A673 (cell line): Measurements from ENCODE around the gene FGF14. TPM values are rescaled to one million over a fixed set of nuclear protein-coding genes. Genes with fewer than 3 reads are reported as not detected.

ENCODE experiments used
- BruUV-seq: library from RNA; stranded (reverse); fragments of 400-500 nt; replicated peaks from 2 replicates; lab custom pipeline; 2021; lab: Mats Ljungman, UMichigan
- CTCF ChIA-PET: fragments of 300-600 bp; sonication (Branson Sonifier 250); formaldehyde crosslinking; loops from one replicate; lab custom pipeline; 2022; ENCODE audit warnings: antibody characterized with exemption; lab: Charles Lee
- POLR2A ChIA-PET: fragments of 300-600 bp; sonication (Branson Sonifier 250); formaldehyde crosslinking; loops from one replicate; lab custom pipeline; 2022; ENCODE audit warnings: antibody characterized with exemption; ENCODE audit not compliant: low non-redundant PET; lab: Charles Lee
- DNase-seq: peaks from one replicate; pipeline ENCODE4 v3.0.0-alpha.2; 2015; ENCODE audit warnings: low spot score
- H3K27ac ChIP-seq: fragments of 200-600 bp; sonication (generic); 2 replicates; pipeline ENCODE4 v1.5.1; 2016; ENCODE audit warnings: mixed run types, low read depth, mild to moderate bottlenecking, mixed read lengths, antibody characterized with exemption, low read length; ENCODE audit not compliant: poor library complexity, severe bottlenecking
- H3K27me3 ChIP-seq: fragments of 200-600 bp; sonication (generic); replicated peaks from 2 replicates; pipeline ENCODE4 v1.6.1; 2017; ENCODE audit warnings: mixed run types, low read depth, mild to moderate bottlenecking, mixed read lengths, antibody characterized with exemption, low read length; ENCODE audit not compliant: insufficient read depth, poor library complexity
- H3K36me3 ChIP-seq: fragments of 200-600 bp; sonication (generic); 2 replicates; pipeline ENCODE4 v1.6.1; 2016; ENCODE audit warnings: mixed run types, mild to moderate bottlenecking, mixed read lengths, antibody characterized with exemption, low read length; ENCODE audit not compliant: insufficient read depth, poor library complexity, severe bottlenecking
- H3K4me1 ChIP-seq: fragments of 200-600 bp; sonication (generic); 2 replicates; pipeline ENCODE4 v1.6.1; 2017; ENCODE audit warnings: mixed run types, mild to moderate bottlenecking, mixed read lengths, antibody characterized with exemption, low read length; ENCODE audit not compliant: insufficient read depth, poor library complexity, severe bottlenecking
- H3K4me3 ChIP-seq: fragments of 200-600 bp; sonication (generic); 2 replicates; pipeline ENCODE4 v1.5.1; 2016; ENCODE audit warnings: low read depth, mixed run types, mild to moderate bottlenecking, mixed read lengths, low read length; ENCODE audit not compliant: poor library complexity, severe bottlenecking
- H3K9me3 ChIP-seq: fragments of 200-600 bp; sonication (generic); 2 replicates; pipeline ENCODE4 v1.6.1; 2016; ENCODE audit warnings: mixed run types, low read depth, mild to moderate bottlenecking, mixed read lengths, antibody characterized with exemption, low read length; ENCODE audit not compliant: poor library complexity, severe bottlenecking
- CTCF ChIP-seq: fragments of 300-800, 200-600 bp; sonication (generic); conservative IDR thresholded peaks from 2 replicates; pipeline ENCODE4 v1.5.1; 2017; ENCODE audit warnings: low read depth, mild to moderate bottlenecking, antibody characterized with exemption, low read length, moderate library complexity, mixed read lengths
- EZH2 ChIP-seq: fragments of 200-600 bp; sonication (generic); IDR thresholded peaks from 2 replicates; pipeline ENCODE4 v1.6.1; 2017; ENCODE audit warnings: borderline replicate concordance, low read depth, mild to moderate bottlenecking, mixed read lengths, antibody characterized with exemption, low read length; ENCODE audit not compliant: poor library complexity, severe bottlenecking
- intact Hi-C: fragments of 100-400 bp; cut with micrococcal nuclease; formaldehyde crosslinking; loops from one replicate; pipeline ENCODE4 v1.10.0; 2022; ENCODE audit not compliant: unreplicated experiment
- total RNA-seq: library from RNA; stranded (reverse); gene quantifications from 2 replicates; pipeline ENCODE4 v1.2.3, GENCODE V29; 2021

FGF14 gene
- total RNA-seq, 1 experiment from 2014 or later, result 19.7 TPM

- DNase-seq, result no peak
- no peaks in the 10 kb centered on the region for H3K4me1 ChIP-seq
- no peaks in the 10 kb centered on the region for H3K36me3 ChIP-seq
- no peak overlapping the region for H3K4me3 ChIP-seq
- intact Hi-C loops, result no loop called here
- TF ChIP-seq EZH2 (no peak), CTCF (no peak)
- H3K9me3 ChIP-seq, result no peaks in the 10 kb centered on the region
- ChIA-PET CTCF (no interaction called here), POLR2A (no interaction called here)
- BruUV-seq, result no TSS peak
- no peak overlapping the region for H3K27ac ChIP-seq
- H3K27me3 ChIP-seq, result no peaks in the 10 kb centered on the region
These were observed 662.3 kb downstream of the FGF14 start for GRCh38 chr13:101739382-101740178.

GRCh38 chr13:101738336-101738735 lies 663.5 kb downstream of the FGF14 start:
- DNase-seq, result no peak

GRCh38 chr13:101736566-101736965 lies 665.3 kb downstream of the FGF14 start:
- Histone ChIP-seq H3K4me1 (no peaks in the 10 kb centered on the region), H3K27ac (no peak overlapping the region), H3K9me3 (no peaks in the 10 kb centered on the region), H3K36me3 (no peaks in the 10 kb centered on the region), H3K27me3 (no peaks in the 10 kb centered on the region), H3K4me3 (no peak overlapping the region)
- ChIA-PET CTCF (no interaction called here), POLR2A (no interaction called here)
- intact Hi-C loops, result no loop called here
- TF ChIP-seq EZH2, result no peak
- no peak for TF ChIP-seq CTCF
- no peak for DNase-seq
- BruUV-seq, result no TSS peak

More at GRCh38 chr13:101738336-101738735, 663.5 kb downstream of the FGF14 start:
- no peaks in the 10 kb centered on the region for H3K4me1 ChIP-seq
- TF ChIP-seq EZH2, result no peak
- no peak for TF ChIP-seq CTCF
- no peak overlapping the region for H3K27ac ChIP-seq
- no peaks in the 10 kb centered on the region for H3K36me3 ChIP-seq
- no peak overlapping the region for H3K4me3 ChIP-seq
- H3K9me3 ChIP-seq, result no peaks in the 10 kb centered on the region
- intact Hi-C loops, result no loop called here
- POLR2A ChIA-PET, result no interaction called here
- CTCF ChIA-PET, result no interaction called here
- no peaks in the 10 kb centered on the region for H3K27me3 ChIP-seq
- BruUV-seq, result no TSS peak
